Neural cell (in vitro differentiated cells): ENCODE data around the gene KHDRBS2. TPM values are rescaled to one million over a fixed set of nuclear protein-coding genes. Genes with fewer than 3 reads are reported as not detected.

ENCODE experiments used
- H2AFZ ChIP-seq: fragments of 200-600, 300-800 bp; sonication (generic), shearing (Covaris generic); 2 replicates; pipeline ENCODE4 v1.6.0; 2014; ENCODE audit warnings: low read depth, mild to moderate bottlenecking, antibody characterized with exemption, low read length, moderate library complexity
- H3F3A ChIP-seq: fragments of 200-600 bp; shearing (Covaris generic); 2 replicates; pipeline ENCODE4 v1.6.1; 2016; ENCODE audit warnings: mild to moderate bottlenecking, moderate library complexity, mixed read lengths, antibody characterized with exemption, low read length; ENCODE audit not compliant: insufficient read depth, poor library complexity, severe bottlenecking
- H3K27ac ChIP-seq: fragments of 200-600, 300-800 bp; sonication (generic), shearing (Covaris generic); 2 replicates; pipeline ENCODE4 v1.5.1; 2014; ENCODE audit warnings: mild to moderate bottlenecking, low read length, moderate library complexity
- H3K27me3 ChIP-seq: fragments of 300-800, 200-600 bp; sonication (generic), shearing (Covaris generic); 2 replicates; pipeline ENCODE4 v1.6.0; 2014; ENCODE audit warnings: mild to moderate bottlenecking, low read depth, low read length, moderate library complexity; ENCODE audit not compliant: insufficient read depth
- H3K36me3 ChIP-seq: fragments of 300-800, 200-600 bp; sonication (generic), shearing (Covaris generic); 2 replicates; pipeline ENCODE4 v1.5.1; 2014; ENCODE audit warnings: mild to moderate bottlenecking, antibody characterized with exemption, low read length, moderate library complexity; ENCODE audit not compliant: insufficient read depth
- H3K4me2 ChIP-seq: fragments of 300-800, 200-600 bp; sonication (generic), shearing (Covaris generic); 2 replicates; pipeline ENCODE4 v1.6.0; 2014; ENCODE audit warnings: mild to moderate bottlenecking, low read length
- H3K4me3 ChIP-seq: fragments of 300-800, 200-600 bp; sonication (generic), shearing (Covaris generic); 2 replicates; pipeline ENCODE4 v1.5.1; 2014; ENCODE audit warnings: mild to moderate bottlenecking, low read length, moderate library complexity
- H3K79me2 ChIP-seq: fragments of 200-600 bp; shearing (Covaris generic); replicated peaks from 2 replicates; pipeline ENCODE4 v1.6.0; 2014; ENCODE audit warnings: mild to moderate bottlenecking, low read length, moderate library complexity; ENCODE audit not compliant: insufficient read depth
- H3K9ac ChIP-seq: fragments of 300-800, 200-600 bp; sonication (generic), shearing (Covaris generic); 2 replicates; pipeline ENCODE4 v1.6.1; 2016; ENCODE audit warnings: mild to moderate bottlenecking, low read length, mixed read lengths
- H3K9me2 ChIP-seq: fragments of 200-600 bp; shearing (Covaris generic); 2 replicates; pipeline ENCODE4 v1.6.1; 2016; ENCODE audit warnings: mild to moderate bottlenecking, low read length, mixed read lengths; ENCODE audit not compliant: insufficient read depth
- H3K9me3 ChIP-seq: fragments of 200-600, 300-800 bp; sonication (generic), shearing (Covaris generic); 2 replicates; pipeline ENCODE4 v1.6.1; 2016; ENCODE audit warnings: mild to moderate bottlenecking, mixed run types, low read length, moderate library complexity, mixed read lengths
- H4K20me1 ChIP-seq: fragments of 200-600 bp; shearing (Covaris generic); 2 replicates; pipeline ENCODE4 v1.6.1; 2016; ENCODE audit warnings: mild to moderate bottlenecking, mixed run types; ENCODE audit not compliant: insufficient read depth
- CTCF ChIP-seq: fragments of 450-650 bp; IDR thresholded peaks from 2 replicates; pipeline ENCODE4 v1.5.1; 2014; ENCODE audit warnings: antibody characterized with exemption, mild to moderate bottlenecking, moderate library complexity; ENCODE audit not compliant: poor library complexity, severe bottlenecking
- EP300 ChIP-seq: fragments of 450-650 bp; conservative IDR thresholded peaks from 2 replicates; pipeline ENCODE4 v1.6.1; 2014; ENCODE audit warnings: antibody characterized with exemption, mild to moderate bottlenecking, moderate library complexity; ENCODE audit not compliant: poor library complexity, severe bottlenecking
- EZH2 ChIP-seq: fragments of 200-600, 300-800 bp; shearing (Covaris generic), sonication (generic); IDR thresholded peaks from 2 replicates; pipeline ENCODE4 v1.6.1; 2014; ENCODE audit warnings: antibody characterized with exemption, low read length, borderline replicate concordance, mild to moderate bottlenecking; ENCODE audit not compliant: insufficient read depth, poor library complexity, severe bottlenecking
- MXI1 ChIP-seq: fragments of 450-650 bp; conservative IDR thresholded peaks from 2 replicates; pipeline ENCODE4 v1.6.1; 2014; ENCODE audit warnings: antibody characterized with exemption, mild to moderate bottlenecking; ENCODE audit not compliant: poor library complexity, severe bottlenecking
- POLR2AphosphoS5 ChIP-seq: IDR thresholded peaks from 2 replicates; pipeline ENCODE4 v1.6.1; 2012
- RAD21 ChIP-seq: fragments of 450-650 bp; conservative IDR thresholded peaks from 2 replicates; pipeline ENCODE4 v1.6.1; 2014; ENCODE audit warnings: antibody characterized with exemption, mild to moderate bottlenecking, moderate library complexity
- REST ChIP-seq: IDR thresholded peaks from 2 replicates; pipeline ENCODE4 v1.6.1; 2012; ENCODE audit warnings: borderline replicate concordance
- SMC3 ChIP-seq: fragments of 450-650 bp; conservative IDR thresholded peaks from 2 replicates; pipeline ENCODE4 v1.6.1; 2014; ENCODE audit warnings: antibody characterized with exemption, mild to moderate bottlenecking, moderate library complexity; ENCODE audit not compliant: poor library complexity
- TAF1 ChIP-seq: IDR thresholded peaks from 2 replicates; pipeline ENCODE4 v1.6.1; 2012; ENCODE audit warnings: low read depth
- polyA plus RNA-seq: library from polyadenylated mRNA; depleted of rRNA; stranded (reverse); fragments of >200 nt; gene quantifications from 2 replicates; pipeline ENCODE4 v1.2.3, GENCODE V29; 2014

The KHDRBS2 gene
- polyA plus RNA-seq, 1 donor from 2014 or later: 28.5 TPM

GRCh38 chr6:62162858-62163257, 123.2 kb downstream of the KHDRBS2 start:
- no peaks in the 10 kb centered on the region for H3K9me3 ChIP-seq
- no peak overlapping the region for H3K9ac ChIP-seq
- H2AFZ ChIP-seq: no peak overlapping the region
- H3K27ac ChIP-seq: no peak overlapping the region
- H3F3A ChIP-seq: no peaks in the 10 kb centered on the region
- no peaks in the 10 kb centered on the region for H3K27me3 ChIP-seq
- H4K20me1 ChIP-seq: no peaks in the 10 kb centered on the region
- no peak for TF ChIP-seq TAF1
- TF ChIP-seq MXI1: no peak
- no peak for TF ChIP-seq EP300
- TF ChIP-seq SMC3: no peak
- TF ChIP-seq POLR2AphosphoS5: no peak
- TF ChIP-seq REST: no peak
- no peak for TF ChIP-seq CTCF
- TF ChIP-seq RAD21: no peak
- TF ChIP-seq EZH2: no peak
- H3K4me3 ChIP-seq: no peak overlapping the region
- H3K79me2 ChIP-seq: no peaks in the 10 kb centered on the region
- no peak overlapping the region for H3K4me2 ChIP-seq
- H3K9me2 ChIP-seq: no peaks in the 10 kb centered on the region
- no peaks in the 10 kb centered on the region for H3K36me3 ChIP-seq

- H3K9me2 ChIP-seq: no peaks in the 10 kb centered on the region
- H3K27ac ChIP-seq: no peak overlapping the region
- H3K4me2 ChIP-seq: no peak overlapping the region
- no peak overlapping the region for H3K4me3 ChIP-seq
- H3K36me3 ChIP-seq: no peaks in the 10 kb centered on the region
- no peaks in the 10 kb centered on the region for H3K27me3 ChIP-seq
- no peak for TF ChIP-seq MXI1
- TF ChIP-seq EP300: no peak
- no peak for TF ChIP-seq REST
- TF ChIP-seq EZH2: no peak
- TF ChIP-seq CTCF: no peak
- TF ChIP-seq RAD21: no peak
- no peak for TF ChIP-seq POLR2AphosphoS5
- no peaks in the 10 kb centered on the region for H3F3A ChIP-seq
- H3K9me3 ChIP-seq: no peaks in the 10 kb centered on the region
- H2AFZ ChIP-seq: no peak overlapping the region
- H3K79me2 ChIP-seq: no peaks in the 10 kb centered on the region
- H4K20me1 ChIP-seq: no peaks in the 10 kb centered on the region
- H3K9ac ChIP-seq: no peak overlapping the region
Observed at GRCh38 chr6:62152796-62153195, 133.2 kb downstream of the KHDRBS2 start.
